HCT116 (cell line): ENCODE data around the gene SPDEF. TPM values are rescaled to one million over a fixed set of nuclear protein-coding genes. Genes with fewer than 3 reads are reported as not detected.

Experiments
- ATAC-seq: fragments of 200-7000 bp; cut with Tn5 transposase; 2 replicates; pipeline ENCODE4 v1.9.1; 2020; ENCODE audit warnings: mild to moderate bottlenecking, moderate library complexity
- BruUV-seq: library from RNA; stranded (reverse); fragments of 400-500 nt; replicated peaks from 2 replicates; lab custom pipeline; 2021; lab: Mats Ljungman, UMichigan
- CTCF ChIA-PET: fragments of 300-600 bp; sonication (Branson Sonifier 250); formaldehyde crosslinking; loops from one replicate; lab custom pipeline; 2021; ENCODE audit warnings: antibody characterized with exemption; lab: Charles Lee
- POLR2A ChIA-PET: fragments of 300-600, 350-600 bp; sonication (Branson Sonifier 250); formaldehyde crosslinking; loops from one replicate; lab custom pipeline; 2021; ENCODE audit warnings: antibody characterized with exemption; lab: Charles Lee
- RAD21 ChIA-PET, 2 experiments: fragments of 300-600 bp; sonication (Branson Sonifier 250); formaldehyde crosslinking; loops; one replicate each; lab custom pipeline; 2023; ENCODE audit warnings: low total read pairs in 2 of 2; ENCODE audit not compliant: uncharacterized antibody in 2 of 2, unreplicated experiment in 2 of 2, low non-redundant PET in 1 of 2; lab: Charles Lee
- DNase-seq: peaks from one replicate; pipeline ENCODE4 v3.0.0-alpha.2; 2010; ENCODE audit warnings: low read depth, low spot score
- H2AFZ ChIP-seq: fragments of 200-600 bp; shearing (Covaris generic), sonication (generic); 2 replicates; pipeline ENCODE4 v1.6.1; 2017; ENCODE audit warnings: low read depth, mixed run types, mixed read lengths, antibody characterized with exemption, low read length; ENCODE audit not compliant: poor library complexity, severe bottlenecking
- H3K27ac ChIP-seq: 2 replicates; pipeline ENCODE4 v1.5.1; 2012; ENCODE audit warnings: low read depth, low read length
- H3K27me3 ChIP-seq: fragments of 200-600 bp; sonication (generic); 2 replicates; pipeline ENCODE4 v1.6.1; 2016; ENCODE audit warnings: mixed run types, low read length, mixed read lengths; ENCODE audit not compliant: insufficient read depth
- H3K36me3 ChIP-seq, 2 experiments: fragments of 200-500 bp in 1 of 2; fragments of 200-600 bp in 1 of 2; sonication (Bioruptor generic) in 1 of 2; sonication (generic) in 1 of 2; 2 replicates each; pipeline versions ENCODE4 v1.5.1 to v1.6.1; 2014 to 2016; ENCODE audit warnings: low read length in 2 of 2, inconsistent platforms in 1 of 2, mixed read lengths in 1 of 2, mixed run types in 1 of 2; ENCODE audit not compliant: insufficient read depth in 2 of 2, control insufficient read depth in 1 of 2
- H3K4me1 ChIP-seq, 2 experiments: fragments of 200-600 bp in 1 of 2; sonication (generic) in 1 of 2; 2 replicates each; pipeline versions ENCODE4 v1.5.1 to v1.6.1; 2012 to 2017; ENCODE audit warnings: low read length in 2 of 2, inconsistent platforms in 1 of 2, mild to moderate bottlenecking in 1 of 2, mixed read lengths in 1 of 2, mixed run types in 1 of 2, moderate library complexity in 1 of 2; ENCODE audit not compliant: insufficient read depth in 2 of 2, control insufficient read depth in 1 of 2
- H3K4me2 ChIP-seq: fragments of 200-600 bp; sonication (generic); 2 replicates; pipeline ENCODE4 v1.6.1; 2017; ENCODE audit warnings: mixed run types, low read length, mixed read lengths
- H3K4me3 ChIP-seq, 2 experiments: fragments of 200-600 bp in 1 of 2; sonication (generic) in 1 of 2; replicated peaks in 1 of 2; 2 replicates each; pipeline ENCODE4 v1.5.1; 2011 to 2016; ENCODE audit warnings: low read length in 2 of 2, control low read depth in 1 of 2, low read depth in 1 of 2, mild to moderate bottlenecking in 1 of 2, mixed read lengths in 1 of 2, mixed run types in 1 of 2
- H3K79me2 ChIP-seq: fragments of 200-600 bp; sonication (generic); 2 replicates; pipeline ENCODE4 v1.6.1; 2017; ENCODE audit warnings: mild to moderate bottlenecking, mixed run types, low read length, moderate library complexity, mixed read lengths; ENCODE audit not compliant: insufficient read depth
- H3K9ac ChIP-seq: fragments of 200-600 bp; sonication (generic); 2 replicates; pipeline ENCODE4 v1.6.1; 2016; ENCODE audit warnings: low read length, mixed read lengths
- H3K9me2 ChIP-seq: fragments of 200-600 bp; sonication (generic), shearing (Covaris generic); 2 replicates; pipeline ENCODE4 v1.6.1; 2017; ENCODE audit warnings: mixed run types, mild to moderate bottlenecking, moderate library complexity; ENCODE audit not compliant: insufficient read depth
- H3K9me3 ChIP-seq, 2 experiments: fragments of 200-500 bp in 1 of 2; fragments of 200-600 bp in 1 of 2; sonication (Bioruptor generic) in 1 of 2; sonication (generic) in 1 of 2; 2 replicates each; pipeline ENCODE4 v1.6.1; 2014 to 2017; ENCODE audit warnings: low read length in 2 of 2, mixed read lengths in 2 of 2, inconsistent platforms in 1 of 2, low read depth in 1 of 2, mild to moderate bottlenecking in 1 of 2, mixed run types in 1 of 2, moderate library complexity in 1 of 2; ENCODE audit not compliant: control insufficient read depth in 1 of 2, insufficient read depth in 1 of 2
- H4K20me1 ChIP-seq: fragments of 200-600 bp; sonication (generic), shearing (Covaris generic); 2 replicates; pipeline ENCODE4 v1.6.1; 2017; ENCODE audit warnings: mixed run types, mild to moderate bottlenecking, moderate library complexity; ENCODE audit not compliant: insufficient read depth
- ATF3 ChIP-seq: IDR thresholded peaks from 2 replicates; pipeline ENCODE4 v1.6.1; 2012
- CBX3 ChIP-seq: IDR thresholded peaks from 2 replicates; pipeline ENCODE4 v1.6.1; 2012; ENCODE audit warnings: low read depth
- CTCF ChIP-seq, 3 experiments: fragments of 200-600 bp in 1 of 3; sonication (generic) in 1 of 3; IDR thresholded peaks in 2 of 3; conservative IDR thresholded peaks in 1 of 3; 2 replicates each; pipeline ENCODE4 v1.5.1; 2012 to 2017; ENCODE audit warnings: low read depth in 2 of 3, low read length in 2 of 3, antibody characterized with exemption in 1 of 3, borderline replicate concordance in 1 of 3, control low read depth in 1 of 3, mild to moderate bottlenecking in 1 of 3, mixed read lengths in 1 of 3, mixed run types in 1 of 3, moderate library complexity in 1 of 3; ENCODE audit not compliant: insufficient read depth in 1 of 3
- EGR1 ChIP-seq: IDR thresholded peaks from 2 replicates; pipeline ENCODE4 v1.6.1; 2012; ENCODE audit warnings: low read depth
- ELF1 ChIP-seq: IDR thresholded peaks from 2 replicates; pipeline ENCODE4 v1.6.1; 2012; ENCODE audit warnings: low read depth, borderline replicate concordance
- EZH2 ChIP-seq: fragments of 200-600 bp; sonication (generic); IDR thresholded peaks from 2 replicates; pipeline ENCODE4 v1.6.1; 2017; ENCODE audit warnings: antibody characterized with exemption, mixed run types
- FOSL1 ChIP-seq: IDR thresholded peaks from 2 replicates; pipeline ENCODE4 v1.6.1; 2012; ENCODE audit warnings: low read depth
- RAD21 ChIP-seq: IDR thresholded peaks from 2 replicates; pipeline ENCODE4 v1.6.1; 2012; ENCODE audit warnings: low read depth, mild to moderate bottlenecking
- SP1 ChIP-seq: IDR thresholded peaks from 2 replicates; pipeline ENCODE4 v1.6.1; 2012; ENCODE audit warnings: low read depth
- TCF7L2 ChIP-seq: IDR thresholded peaks from 2 replicates; pipeline ENCODE4 v1.7.0; 2011; ENCODE audit warnings: borderline replicate concordance, inconsistent platforms; ENCODE audit not compliant: insufficient read depth, insufficient read length; ENCODE audit errors: extremely low read depth
- YY1 ChIP-seq: IDR thresholded peaks from 2 replicates; pipeline ENCODE4 v1.6.1; 2011; ENCODE audit warnings: low read length, low read depth, moderate library complexity, mild to moderate bottlenecking; ENCODE audit not compliant: insufficient replicate concordance; ENCODE audit errors: extremely low read depth
- ZBTB33 ChIP-seq: IDR thresholded peaks from 2 replicates; pipeline ENCODE4 v1.6.1; 2011; ENCODE audit warnings: mild to moderate bottlenecking, low read length, moderate library complexity; ENCODE audit not compliant: insufficient replicate concordance; ENCODE audit errors: extremely low read depth
- ZFX ChIP-seq: fragments of 450-650 bp; IDR thresholded peaks from 2 replicates; pipeline ENCODE4 v1.6.1; 2017
- intact Hi-C: fragments of 100-400 bp; cut with micrococcal nuclease; formaldehyde crosslinking; loops from 2 replicates; pipeline ENCODE4 v1.10.0; 2022
- total RNA-seq: library from RNA; stranded (reverse); gene quantifications from one replicate; pipeline ENCODE4 v1.2.1, GENCODE V29; 2021; ENCODE audit not compliant: unreplicated experiment

SPDEF gene
- total RNA-seq, 1 experiment from 2014 or later, result 0.39 TPM

GRCh38 chr6:34490390-34491090 lies 65.6 kb downstream of the SPDEF start (continued):
- TF ChIP-seq FOSL1, result no peak

GRCh38 chr6:34489207-34489805 lies 66.8 kb downstream of the SPDEF start:
- BruUV-seq, result no TSS peak
- CTCF ChIA-PET, result no interaction called here
- Histone ChIP-seq H3K79me2 (no peaks in the 10 kb centered on the region), H3K9me2 (no peaks in the 10 kb centered on the region), H3K4me2 (no peak overlapping the region), H3K27me3 (no peaks in the 10 kb centered on the region), H2AFZ (no peak overlapping the region), H3K27ac (no peak overlapping the region), H3K4me3 (no peak overlapping the region), H3K36me3 (no peaks in the 10 kb centered on the region), H3K4me1 (peaks cover 6 to 22% of the 10 kb centered on the region in 2 experiments), H4K20me1 (no peaks in the 10 kb centered on the region), H3K9ac (no peak overlapping the region), H3K9me3 (no peaks in the 10 kb centered on the region)
- POLR2A ChIA-PET, result no interaction called here
- RAD21 ChIA-PET, result no interaction called here
- no peak for DNase-seq
- no peak for ATAC-seq
- intact Hi-C loops, result no loop called here
- TF ChIP-seq YY1 (no peak), FOSL1 (no peak), RAD21 (no peak), CTCF (IDR thresholded peaks at IDR 0.05 in 2 of 3, conservative IDR thresholded peaks at IDR 0.05 in 1 of 3; ENCODE audit: borderline replicate concordance in 1 of 3, insufficient read depth in 1 of 3, low read depth in 2 of 3, low read length in 2 of 3) (no peak), EZH2 (no peak), TCF7L2 (no peak), ELF1 (no peak), CBX3 (no peak), SP1 (no peak), ZFX (no peak), EGR1 (no peak), ATF3 (no peak), ZBTB33 (no peak)
